RCC 7860 (cell line): ENCODE measurements around the gene MAN1A1.

ENCODE experiments used
- DNase-seq: peaks from one replicate; pipeline ENCODE4 v3.0.0-alpha.2; 2015; ENCODE audit warnings: low spot score
- FAIRE-seq: peaks from 2 replicates; lab custom pipeline; 2012; peaks lifted over from hg19 to GRCh38; lab: Jason Lieb, UNC

MAN1A1 gene

DNA sequence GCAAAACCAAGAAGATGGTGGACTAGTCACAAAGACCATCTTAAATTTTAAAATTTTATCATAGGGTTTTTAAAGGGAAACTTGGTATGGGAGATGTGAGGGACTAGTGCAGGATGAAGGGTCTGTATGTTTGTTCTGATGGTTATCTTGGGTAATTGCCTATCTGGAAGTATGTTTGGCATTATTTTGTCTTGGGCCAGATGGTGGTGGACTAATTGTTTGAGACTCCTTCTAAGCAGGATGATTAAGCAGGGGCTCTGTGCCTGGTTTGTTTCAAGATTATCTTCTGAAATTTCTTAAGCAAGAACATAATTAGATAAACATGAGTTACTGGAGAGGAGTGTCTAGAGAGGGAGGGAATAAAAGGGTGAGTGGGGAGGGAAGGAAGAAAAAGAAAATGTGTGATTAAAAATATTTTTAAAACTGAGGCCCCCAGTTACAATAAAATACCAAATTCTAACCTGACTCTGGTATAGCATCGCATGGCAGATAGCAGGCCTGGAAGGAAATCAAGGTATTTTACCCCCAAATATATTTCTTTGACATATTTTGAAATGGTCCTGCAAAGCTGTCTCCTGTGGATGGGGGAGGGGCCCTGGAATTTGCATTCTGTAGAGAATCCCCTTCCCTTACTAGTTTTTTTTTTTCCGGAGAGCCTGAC lies 221.2 kb downstream of the MAN1A1 start:
- FAIRE-seq (no peak), DNase-seq (no peak)

DNA sequence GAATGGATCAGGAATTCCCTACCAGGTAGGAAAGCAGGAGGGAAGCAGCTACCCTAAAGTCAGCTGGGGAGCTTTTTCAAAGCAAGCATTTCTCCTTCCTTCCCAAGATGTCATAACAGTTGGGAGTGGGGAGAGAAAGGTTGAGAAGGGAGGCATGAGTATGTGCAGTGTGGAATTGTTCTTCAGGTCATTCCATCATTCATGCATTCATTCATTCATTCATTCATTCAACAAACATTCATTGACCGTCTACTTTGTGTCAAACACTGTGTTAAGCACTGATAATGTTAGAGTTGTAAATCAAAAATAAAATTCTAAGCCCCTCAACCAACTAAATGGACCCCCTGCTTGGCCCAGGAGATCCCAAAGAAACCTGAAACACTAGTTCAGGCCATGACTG lies 221.9 kb downstream of the MAN1A1 start:
- DNase-seq (no peak), FAIRE-seq (no peak)
